GM19240 (cell line): ENCODE data around the gene ALDH1L1.

Experiments
- DNase-seq: peaks from one replicate; pipeline ENCODE4 v3.0.0; 2011; ENCODE audit warnings: low spot score; ENCODE audit not compliant: insufficient read length

ALDH1L1 gene

GRCh38 chr3:126134219-126134975, 46.0 kb downstream of the ALDH1L1 start:
- DNase-seq: peak; percentile 19

GRCh38 chr3:126133606-126134005, 46.8 kb downstream of the ALDH1L1 start:
- no peak for DNase-seq

GRCh38 chr3:126132751-126133511, 47.5 kb downstream of the ALDH1L1 start:
- no peak for DNase-seq

GRCh38 chr3:126131881-126132750, 48.3 kb downstream of the ALDH1L1 start:
- no peak for DNase-seq

GRCh38 chr3:126130981-126131745, 49.2 kb downstream of the ALDH1L1 start:
- no peak for DNase-seq

GRCh38 chr3:126130081-126130855, 50.1 kb downstream of the ALDH1L1 start:
- DNase-seq: no peak

- DNase-seq: no peak
Measured at GRCh38 chr3:126129398-126129891, 50.9 kb downstream of the ALDH1L1 start.

GRCh38 chr3:126128504-126129397, 51.6 kb downstream of the ALDH1L1 start:
- DNase-seq: no peak

GRCh38 chr3:126127904-126128303, 52.5 kb downstream of the ALDH1L1 start:
- no peak for DNase-seq

- no peak for DNase-seq
Measured at GRCh38 chr3:126127452-126127851, 52.9 kb downstream of the ALDH1L1 start.

- no peak for DNase-seq
Measured at GRCh38 chr3:126126811-126127431, 53.5 kb downstream of the ALDH1L1 start.

GRCh38 chr3:126126286-126126685, 54.1 kb downstream of the ALDH1L1 start:
- DNase-seq: no peak

GRCh38 chr3:126125781-126126251, 54.6 kb downstream of the ALDH1L1 start:
- DNase-seq: no peak

GRCh38 chr3:126125341-126125740, 55.0 kb downstream of the ALDH1L1 start:
- no peak for DNase-seq

GRCh38 chr3:126124896-126125295, 55.5 kb downstream of the ALDH1L1 start:
- DNase-seq: no peak

- no peak for DNase-seq
Measured at GRCh38 chr3:126124148-126124868, 56.1 kb downstream of the ALDH1L1 start.

- no peak for DNase-seq
Measured at GRCh38 chr3:126121632-126122031, 58.8 kb downstream of the ALDH1L1 start.

GRCh38 chr3:126121074-126121473, 59.3 kb downstream of the ALDH1L1 start:
- DNase-seq: no peak
